CD14-positive monocyte (primary cell): ENCODE measurements around the gene MAGEB17. TPM values are rescaled to one million over a fixed set of nuclear protein-coding genes. Genes with fewer than 3 reads are reported as not detected.

Experiments used
- DNase-seq, 3 donors: peaks; one replicate each; pipeline ENCODE4 v3.0.0-alpha.2; 2011 to 2022
- H2AFZ ChIP-seq: 2 replicates; pipeline ENCODE4 v1.6.0; 2012; ENCODE audit warnings: mild to moderate bottlenecking, low read depth, low read length, inconsistent platforms; ENCODE audit not compliant: insufficient read depth, poor library complexity, severe bottlenecking
- H3K27ac ChIP-seq, 2 donors: 1 replicate in 1 of 2; 2 replicates in 1 of 2; pipeline ENCODE4 v1.5.1; 2012 to 2013; ENCODE audit warnings: low read length in 2 of 2, control low read depth in 1 of 2, inconsistent platforms in 1 of 2, low read depth in 1 of 2, mild to moderate bottlenecking in 1 of 2
- H3K27me3 ChIP-seq, 2 donors: one replicate each; pipeline versions ENCODE4 v1.6.0 to v1.6.1; 2011 to 2013; ENCODE audit warnings: low read length in 2 of 2; ENCODE audit not compliant: control insufficient read depth in 2 of 2, insufficient read depth in 2 of 2
- H3K36me3 ChIP-seq, 2 donors: replicated peaks in 1 of 2; 1 replicate in 1 of 2; 2 replicates in 1 of 2; pipeline versions ENCODE4 v1.5.1 to v1.6.1; 2012 to 2013; ENCODE audit warnings: low read length in 2 of 2, control low read depth in 1 of 2, inconsistent platforms in 1 of 2, mild to moderate bottlenecking in 1 of 2; ENCODE audit not compliant: insufficient read depth in 2 of 2, control insufficient read depth in 1 of 2
- H3K4me1 ChIP-seq, 2 donors: 1 replicate in 1 of 2; 2 replicates in 1 of 2; pipeline versions ENCODE4 v1.5.1 to v1.6.1; 2012 to 2013; ENCODE audit warnings: low read length in 2 of 2, control low read depth in 1 of 2, inconsistent platforms in 1 of 2, mild to moderate bottlenecking in 1 of 2, moderate library complexity in 1 of 2; ENCODE audit not compliant: insufficient read depth in 2 of 2, control insufficient read depth in 1 of 2
- H3K4me2 ChIP-seq: replicated peaks from 2 replicates; pipeline ENCODE3; 2012; ENCODE audit warnings: low read length, moderate library complexity, mild to moderate bottlenecking; ENCODE audit not compliant: poor library complexity, severe bottlenecking; ENCODE audit errors: extremely low read depth
- H3K4me3 ChIP-seq, 3 experiments: fragments of 200-600 bp in 1 of 3; sonication (generic) in 1 of 3; replicated peaks in 1 of 3; 1 replicate in 2 of 3; 2 replicates in 1 of 3; pipeline ENCODE4 v1.5.1; 2011 to 2013; ENCODE audit warnings: low read length in 3 of 3, mild to moderate bottlenecking in 3 of 3, control low read depth in 2 of 3, low read depth in 2 of 3, inconsistent platforms in 1 of 3, moderate library complexity in 1 of 3
- H3K79me2 ChIP-seq: 2 replicates; pipeline ENCODE4 v1.6.0; 2012; ENCODE audit warnings: mild to moderate bottlenecking, control low read depth, inconsistent platforms, low read length, moderate library complexity; ENCODE audit not compliant: insufficient read depth
- H3K9ac ChIP-seq: 2 replicates; pipeline ENCODE4 v1.6.0; 2017; ENCODE audit warnings: low read length, mild to moderate bottlenecking; ENCODE audit not compliant: insufficient read depth, poor library complexity, severe bottlenecking
- H3K9me3 ChIP-seq, 2 donors: replicated peaks in 1 of 2; 1 replicate in 1 of 2; 2 replicates in 1 of 2; pipeline versions ENCODE4 v1.5.1 to v1.6.1; 2012 to 2013; ENCODE audit warnings: low read length in 2 of 2, control low read depth in 1 of 2; ENCODE audit not compliant: control insufficient read depth in 1 of 2, insufficient read depth in 1 of 2
- H4K20me1 ChIP-seq: 2 replicates; pipeline ENCODE4 v1.6.0; 2012; ENCODE audit warnings: mild to moderate bottlenecking, low read length, control low read depth, moderate library complexity; ENCODE audit not compliant: insufficient read depth
- H3K27ac Mint-ChIP-seq, 7 donors: one replicate each; pipeline ENCODE4 v1.8.0; 2020; ENCODE audit warnings: mild to moderate bottlenecking in 7 of 7, mixed read lengths in 7 of 7, moderate library complexity in 6 of 7, inconsistent platforms in 2 of 7
- H3K27me3 Mint-ChIP-seq, 3 donors: one replicate each; pipeline ENCODE4 v1.8.0; 2021 to 2022; ENCODE audit warnings: low read depth in 3 of 3, mild to moderate bottlenecking in 3 of 3, mixed read lengths in 3 of 3, moderate library complexity in 3 of 3, inconsistent platforms in 1 of 3
- H3K36me3 Mint-ChIP-seq, 2 donors: one replicate each; pipeline ENCODE4 v1.8.0; 2020; ENCODE audit warnings: mixed read lengths in 2 of 2, inconsistent platforms in 1 of 2, mild to moderate bottlenecking in 1 of 2
- H3K4me1 Mint-ChIP-seq: one replicate; pipeline ENCODE4 v1.8.0; 2020; ENCODE audit warnings: mild to moderate bottlenecking, mixed read lengths
- H3K4me3 Mint-ChIP-seq, 2 donors: one replicate each; pipeline ENCODE4 v1.8.0; 2020; ENCODE audit warnings: mild to moderate bottlenecking in 2 of 2, mixed read lengths in 2 of 2, moderate library complexity in 1 of 2
- H3K9me3 Mint-ChIP-seq, 7 donors: one replicate each; pipeline ENCODE4 v1.8.0; 2020 to 2022; ENCODE audit warnings: mixed read lengths in 7 of 7, mild to moderate bottlenecking in 6 of 7, moderate library complexity in 6 of 7, inconsistent platforms in 2 of 7
- CTCF ChIP-seq: fragments of 200-600 bp; IDR thresholded peaks from one replicate; pipeline ENCODE4 v1.8.0; 2022; ENCODE audit warnings: antibody characterized with exemption, mild to moderate bottlenecking
- WGBS: methylation state at CpG from one replicate; pipeline ENCODE4 v1.1.5; 2013; ENCODE audit warnings: missing lambda C conversion rate; ENCODE audit not compliant: insufficient coverage; 5-methylcytosine and 5-hydroxymethylcytosine counted together
- intact Hi-C, 2 donors: fragments of 100-400 bp; cut with micrococcal nuclease; formaldehyde crosslinking; loops; one replicate each; pipeline versions ENCODE4 v1.15.0 to v1.15.1; 2023
- polyA plus RNA-seq, 3 donors: library from polyadenylated mRNA; depleted of rRNA in 1 of 3; unstranded in 2 of 3; stranded (reverse) in 1 of 3; fragments of 300-500 nt in 2 of 3; fragments of >200 nt in 1 of 3; fragmentation: Illumina TruSeq in 2 of 3; gene quantifications; 1 replicate in 2 of 3; 2 replicates in 1 of 3; pipeline ENCODE4 v1.2.3, GENCODE V29; 2012 to 2021

The MAGEB17 gene
- polyA plus RNA-seq, 3 donors: 0.13 TPM; not detected in 2

GRCh38 chrX:16162391-16162790, 4.9 kb upstream of the MAGEB17 start:
- Mint-ChIP-seq H3K9me3 (peaks cover 7 to 28% (median 13%) of the 10 kb centered on the region in 7 donors), H3K27me3 (peaks cover 0 to 31% (median 10%) of the 10 kb centered on the region in 3 donors), H3K4me1 (no peaks in the 10 kb centered on the region), H3K4me3 (no peak overlapping the region), H3K27ac (no peak overlapping the region), H3K36me3 (no peaks in the 10 kb centered on the region)
- no peaks in the 10 kb centered on the region for H3K79me2 ChIP-seq
- H3K4me2 ChIP-seq: no peak overlapping the region
- no peaks in the 10 kb centered on the region for H3K4me1 ChIP-seq
- H4K20me1 ChIP-seq: no peaks in the 10 kb centered on the region
- H2AFZ ChIP-seq: no peak overlapping the region
- no peak for TF ChIP-seq CTCF
- no peaks in the 10 kb centered on the region for H3K36me3 ChIP-seq
- H3K9me3 ChIP-seq: peaks cover 3 to 5% of the 10 kb centered on the region in 2 donors
- no peak overlapping the region for H3K9ac ChIP-seq
- DNase-seq: no peak
- intact Hi-C loops: no loop called here
- H3K27ac ChIP-seq: no peak overlapping the region
- H3K27me3 ChIP-seq: peaks cover 0 to 13% of the 10 kb centered on the region in 2 donors
- H3K4me3 ChIP-seq: no peak overlapping the region
- WGBS: 92% methylated on average over 2 of the region's 5 CpGs

GRCh38 chrX:16164748-16165147, 2.5 kb upstream of the MAGEB17 start:
- H3K27me3 ChIP-seq: peaks cover 0 to 4% of the 10 kb centered on the region in 2 donors
- no peak overlapping the region for H3K27ac ChIP-seq
- no peak overlapping the region for H3K27ac Mint-ChIP-seq
- WGBS: 90% methylated on average over 2 of the region's 3 CpGs
- H3K27me3 Mint-ChIP-seq: peaks cover 0 to 29% (median 11%) of the 10 kb centered on the region in 3 donors
- intact Hi-C loops: no loop called here
- no peaks in the 10 kb centered on the region for H3K36me3 Mint-ChIP-seq
- peaks cover 5 to 6% of the 10 kb centered on the region in 2 donors for H3K9me3 ChIP-seq
- no peak overlapping the region for H2AFZ ChIP-seq
- no peak for TF ChIP-seq CTCF
- no peaks in the 10 kb centered on the region for H3K36me3 ChIP-seq
- H4K20me1 ChIP-seq: no peaks in the 10 kb centered on the region
- H3K79me2 ChIP-seq: no peaks in the 10 kb centered on the region
- peaks cover 7 to 36% (median 21%) of the 10 kb centered on the region in 7 donors for H3K9me3 Mint-ChIP-seq
- no peaks in the 10 kb centered on the region for H3K4me1 ChIP-seq
- no peak overlapping the region for H3K4me2 ChIP-seq
- no peaks in the 10 kb centered on the region for H3K4me1 Mint-ChIP-seq
- H3K4me3 ChIP-seq: no peak overlapping the region
- DNase-seq: no peak
- H3K4me3 Mint-ChIP-seq: no peak overlapping the region
- H3K9ac ChIP-seq: no peak overlapping the region
